Epithelial cell of proximal tubule (primary cell): ENCODE results near the gene MYLK4. TPM values are rescaled to one million over a fixed set of nuclear protein-coding genes. Genes with fewer than 3 reads are reported as not detected.

Experiments used
- DNase-seq: peaks from one replicate; pipeline ENCODE4 v3.0.0-alpha.2; 2011; ENCODE audit warnings: low read depth
- H3K4me3 ChIP-seq: 2 replicates; pipeline ENCODE4 v1.5.1; 2011; ENCODE audit warnings: low read depth, mild to moderate bottlenecking, low read length
- total RNA-seq: library from RNA; depleted of rRNA; stranded (reverse); fragments of >200 nt; gene quantifications from 2 replicates; pipeline ENCODE4 v1.2.3, GENCODE V29; 2015
- TF ChIP-seq, protein P1 (sequence below): conservative IDR thresholded peaks from 2 replicates; pipeline ENCODE4 v1.5.1; 2012; ENCODE audit warnings: low read depth, mild to moderate bottlenecking, low read length

Gene MYLK4
- total RNA-seq, 1 donor from 2014 or later = 0.46 TPM

DNA sequence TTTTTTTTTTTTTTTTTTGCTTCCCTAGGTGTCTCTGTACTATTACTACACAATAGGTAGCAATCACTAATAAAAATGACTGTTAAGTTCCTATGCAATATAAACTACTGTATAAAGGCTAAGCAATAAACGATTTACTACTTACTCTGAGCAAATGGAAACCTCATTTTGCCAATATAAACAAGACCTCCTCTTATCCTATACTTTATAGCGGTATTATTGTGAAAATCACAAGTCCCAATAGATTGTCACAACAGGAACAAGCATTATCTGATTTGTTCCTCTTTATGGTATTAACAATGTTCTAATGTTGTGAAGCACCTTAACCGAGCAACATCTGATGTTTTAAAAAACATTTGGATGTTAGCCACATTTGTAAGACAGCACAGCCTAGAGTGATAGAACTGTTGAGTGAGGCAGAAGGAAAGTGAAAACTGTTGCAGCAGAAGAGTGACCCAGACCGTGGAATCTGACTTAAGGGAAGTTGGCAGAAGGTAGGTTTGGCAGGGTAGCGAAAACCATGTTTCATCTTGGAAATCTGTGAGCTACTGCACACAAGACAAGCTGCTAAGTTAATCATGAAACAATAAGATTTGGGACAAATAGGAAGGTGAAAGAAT, 94.2 kb downstream of the MYLK4 start:
- DNase-seq = no peak
- no peak overlapping the region for H3K4me3 ChIP-seq
- TF ChIP-seq, protein P1, sequence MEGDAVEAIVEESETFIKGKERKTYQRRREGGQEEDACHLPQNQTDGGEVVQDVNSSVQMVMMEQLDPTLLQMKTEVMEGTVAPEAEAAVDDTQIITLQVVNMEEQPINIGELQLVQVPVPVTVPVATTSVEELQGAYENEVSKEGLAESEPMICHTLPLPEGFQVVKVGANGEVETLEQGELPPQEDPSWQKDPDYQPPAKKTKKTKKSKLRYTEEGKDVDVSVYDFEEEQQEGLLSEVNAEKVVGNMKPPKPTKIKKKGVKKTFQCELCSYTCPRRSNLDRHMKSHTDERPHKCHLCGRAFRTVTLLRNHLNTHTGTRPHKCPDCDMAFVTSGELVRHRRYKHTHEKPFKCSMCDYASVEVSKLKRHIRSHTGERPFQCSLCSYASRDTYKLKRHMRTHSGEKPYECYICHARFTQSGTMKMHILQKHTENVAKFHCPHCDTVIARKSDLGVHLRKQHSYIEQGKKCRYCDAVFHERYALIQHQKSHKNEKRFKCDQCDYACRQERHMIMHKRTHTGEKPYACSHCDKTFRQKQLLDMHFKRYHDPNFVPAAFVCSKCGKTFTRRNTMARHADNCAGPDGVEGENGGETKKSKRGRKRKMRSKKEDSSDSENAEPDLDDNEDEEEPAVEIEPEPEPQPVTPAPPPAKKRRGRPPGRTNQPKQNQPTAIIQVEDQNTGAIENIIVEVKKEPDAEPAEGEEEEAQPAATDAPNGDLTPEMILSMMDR = no peak

DNA sequence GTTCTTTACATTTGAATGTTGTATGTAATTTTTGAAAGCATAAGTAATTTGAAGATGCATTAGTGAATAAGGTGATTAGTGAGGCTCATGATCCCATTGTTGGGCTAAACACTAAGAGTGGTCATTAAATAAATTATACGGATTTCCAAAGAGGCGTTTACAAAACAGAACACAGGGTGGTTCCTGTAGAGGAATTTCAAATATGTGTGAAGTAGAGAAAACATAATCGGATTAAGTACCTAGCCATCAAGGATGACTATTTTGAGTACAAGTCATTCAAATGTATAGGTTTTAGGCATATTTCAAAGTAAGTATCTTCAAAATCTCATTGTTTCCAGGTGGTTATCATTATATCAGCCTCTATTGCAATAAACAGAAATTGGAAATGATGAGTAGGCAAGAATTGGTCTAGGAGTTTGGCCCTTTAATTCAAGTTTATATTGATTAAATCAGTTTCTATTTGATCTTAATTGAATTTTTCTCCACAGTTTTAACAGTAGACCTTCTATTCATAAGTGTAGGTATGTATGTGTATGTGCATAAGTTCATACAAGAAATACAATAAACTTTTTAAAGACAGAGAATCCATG, 94.8 kb downstream of the MYLK4 start:
- no peak for DNase-seq
- TF ChIP-seq, protein P1 = no peak
- H3K4me3 ChIP-seq = no peak overlapping the region

DNA sequence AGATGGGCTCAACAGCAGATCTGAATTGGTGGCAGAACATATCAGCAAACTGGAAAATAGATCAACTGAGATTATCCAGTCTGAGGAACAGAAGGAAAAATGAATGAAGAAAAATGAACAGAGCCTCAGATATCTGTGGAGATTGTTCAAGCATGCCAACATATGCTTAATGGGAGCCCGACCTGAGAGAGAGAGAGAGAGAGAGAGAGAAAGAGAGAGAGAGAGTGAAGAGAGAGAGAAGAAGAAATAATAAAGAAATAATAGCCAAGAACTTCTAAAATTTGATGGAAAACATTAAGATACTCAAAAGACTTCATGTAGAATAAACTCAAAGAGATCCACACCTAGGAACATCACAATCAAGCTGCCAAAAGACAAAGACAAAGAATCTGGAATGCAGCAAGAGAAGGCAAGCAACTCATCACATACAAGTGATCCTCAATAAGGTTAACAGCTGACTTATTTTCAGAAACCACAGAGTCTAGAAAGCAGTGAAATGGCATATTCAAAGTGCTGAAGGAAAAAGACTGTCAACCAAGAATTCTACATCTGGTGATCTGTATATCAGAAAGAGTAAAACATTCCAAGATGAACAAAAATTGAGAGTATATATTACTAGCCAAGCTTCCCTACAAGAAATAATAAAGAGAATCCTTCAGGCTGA, 97.2 kb downstream of the MYLK4 start:
- H3K4me3 ChIP-seq = no peak overlapping the region
- no peak for DNase-seq
- TF ChIP-seq, protein P1 = no peak

DNA sequence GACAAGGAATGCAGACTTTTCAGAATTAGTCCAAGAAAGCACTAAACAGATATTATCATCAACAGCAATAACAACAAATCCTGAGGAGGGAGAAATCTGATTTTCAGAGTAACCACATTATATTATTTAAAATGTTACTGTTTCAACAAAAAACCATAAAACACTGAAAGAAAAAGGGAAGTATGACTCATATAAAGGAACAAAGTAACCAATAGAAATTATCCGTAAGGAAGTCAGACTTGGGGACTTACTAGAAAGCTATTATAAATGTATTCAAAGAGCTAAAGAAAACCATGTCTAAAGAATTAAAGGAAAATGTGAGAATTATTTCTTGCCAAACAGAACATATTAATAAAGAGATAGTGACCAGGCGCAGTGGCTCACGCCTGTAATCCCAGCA, 98.1 kb downstream of the MYLK4 start:
- TF ChIP-seq, protein P1 = no peak
- no peak overlapping the region for H3K4me3 ChIP-seq
- no peak for DNase-seq

DNA sequence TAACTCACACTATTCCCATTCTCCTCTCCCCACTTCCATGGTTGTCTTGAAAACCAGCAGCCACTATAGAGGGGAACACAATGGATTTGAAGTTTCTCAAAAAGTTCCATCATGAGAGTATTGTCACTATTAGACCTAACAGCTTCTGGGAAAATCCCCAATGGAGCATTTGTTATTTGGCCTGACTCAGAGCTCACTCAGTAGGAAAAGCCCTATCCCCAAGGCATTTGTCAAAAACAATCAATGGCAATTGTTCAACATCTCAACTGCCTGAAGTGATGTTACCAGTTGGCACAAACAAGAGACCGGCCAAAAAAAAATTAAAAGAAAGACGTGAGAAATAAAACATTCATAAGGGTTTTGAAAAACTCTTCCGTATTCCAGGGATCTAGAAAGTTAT, 98.8 kb downstream of the MYLK4 start:
- DNase-seq = no peak
- no peak overlapping the region for H3K4me3 ChIP-seq
- TF ChIP-seq, protein P1 = no peak

DNA sequence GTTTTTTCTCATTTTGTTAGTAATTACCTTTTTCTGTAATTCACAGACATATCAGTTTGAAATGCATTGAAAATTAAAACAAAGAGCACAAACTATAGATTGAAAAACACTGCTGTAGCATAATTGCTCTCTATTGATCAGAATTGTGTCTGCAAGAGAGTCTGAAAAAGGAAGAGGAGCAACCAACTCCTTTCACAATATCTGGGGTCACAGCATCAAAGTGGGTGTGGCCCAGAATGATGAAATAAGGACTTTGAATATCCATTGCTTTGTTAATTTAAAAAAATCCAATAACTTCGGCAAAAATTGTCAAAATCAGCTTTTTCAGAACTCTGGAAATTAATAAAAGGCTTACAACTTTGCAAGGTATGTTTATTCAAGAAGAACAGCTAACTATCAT, 99.2 kb downstream of the MYLK4 start:
- DNase-seq = no peak
- TF ChIP-seq, protein P1 = no peak
- H3K4me3 ChIP-seq = no peak overlapping the region
